PC-3 (cell line): Measurements from ENCODE around the gene C16orf46.

Source experiments
- CTCF ChIP-seq: fragments of 300-600 bp; sonication (generic); conservative IDR thresholded peaks from 2 replicates; pipeline ENCODE4 v1.5.1; 2017; ENCODE audit warnings: antibody characterized with exemption, low read depth, mild to moderate bottlenecking, low read length
- EZH2 ChIP-seq: fragments of 300-600 bp; sonication (generic); IDR thresholded peaks from one replicate; pipeline ENCODE4 v1.6.1; 2017; ENCODE audit warnings: antibody characterized with exemption, mild to moderate bottlenecking, low read length; ENCODE audit not compliant: unreplicated experiment
- EZH2phosphoT487 ChIP-seq: fragments of 300-600 bp; sonication (generic); IDR thresholded peaks from 2 replicates; pipeline ENCODE4 v1.6.1; 2018; ENCODE audit warnings: mild to moderate bottlenecking, antibody characterized with exemption, low read length, borderline replicate concordance

GRCh38 chr16:81117436-81117835 is 40.4 kb upstream of the C16orf46 start:
- TF ChIP-seq CTCF: no peak
- no peak for TF ChIP-seq EZH2
- no peak for TF ChIP-seq EZH2phosphoT487
